Progenitor cell of endocrine pancreas (in vitro differentiated cells): ENCODE measurements around the gene SPRR2A. TPM values are rescaled to one million over a fixed set of nuclear protein-coding genes. Genes with fewer than 3 reads are reported as not detected.
"Not testable (repeated sequence)": the region's sequence is repeated elsewhere in the genome, so short reads cannot be mapped to it uniquely, and the experiment has no call there.

Experiments
- DNase-seq: peaks from one replicate; pipeline ENCODE4 v3.0.0; 2021; ENCODE audit warnings: low spot score; ENCODE audit not compliant: unreplicated experiment
- H3K27ac Mint-ChIP-seq: 2 replicates; pipeline ENCODE4 v1.8.0; 2021; ENCODE audit warnings: mild to moderate bottlenecking, moderate library complexity, mixed read lengths
- H3K27me3 Mint-ChIP-seq: 2 replicates; pipeline ENCODE4 v1.8.0; 2021; ENCODE audit warnings: mixed read lengths
- H3K36me3 Mint-ChIP-seq: 2 replicates; pipeline ENCODE4 v1.8.0; 2022; ENCODE audit warnings: mixed read lengths; ENCODE audit not compliant: insufficient read depth
- H3K4me1 Mint-ChIP-seq: 2 replicates; pipeline ENCODE4 v1.8.0; 2021; ENCODE audit warnings: low read depth, mixed read lengths
- H3K4me3 Mint-ChIP-seq: 2 replicates; pipeline ENCODE4 v1.8.0; 2021; ENCODE audit warnings: low read depth, mild to moderate bottlenecking, moderate library complexity, mixed read lengths
- H3K9me3 Mint-ChIP-seq: 2 replicates; pipeline ENCODE4 v1.8.0; 2021; ENCODE audit warnings: low read depth, mixed read lengths
- total RNA-seq: library from RNA; stranded (reverse); gene quantifications from 2 replicates; pipeline ENCODE4 v1.2.1, GENCODE V29; 2021
- TF ChIP-seq, protein P1 (sequence below): fragments of 200-600 bp; sonication (generic); IDR thresholded peaks from one replicate; pipeline ENCODE4 v1.5.0; 2021; ENCODE audit warnings: antibody characterized with exemption, mild to moderate bottlenecking; ENCODE audit not compliant: unreplicated experiment

Gene SPRR2A
- total RNA-seq, 1 donor from 2014 or later: not detected

DNA sequence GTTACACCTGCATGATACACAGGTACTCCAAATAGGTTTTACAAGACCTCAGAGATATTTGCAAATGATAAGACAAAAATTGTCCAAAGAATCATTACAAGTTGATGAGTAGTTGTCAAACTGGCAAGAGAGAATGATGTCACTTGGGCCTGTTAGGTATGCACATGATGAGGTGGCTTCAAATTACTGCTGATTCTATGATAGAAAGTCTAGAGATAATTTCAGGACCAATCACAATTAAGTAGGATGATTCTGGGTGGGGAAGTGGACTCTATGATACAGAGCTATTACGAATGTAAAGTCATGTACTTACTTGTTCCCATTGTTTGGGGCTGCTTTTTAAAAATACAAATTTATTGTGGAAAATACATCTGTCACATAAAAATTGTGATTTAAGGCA is 31.5 kb downstream of the SPRR2A start:
- no peaks in the 10 kb centered on the region for H3K36me3 Mint-ChIP-seq
- H3K4me3 Mint-ChIP-seq: no peak overlapping the region
- no peak for DNase-seq
- H3K4me1 Mint-ChIP-seq: peaks cover 11% of the 10 kb centered on the region
- H3K27ac Mint-ChIP-seq: no peak overlapping the region
- H3K9me3 Mint-ChIP-seq: no peaks in the 10 kb centered on the region
- no peaks in the 10 kb centered on the region for H3K27me3 Mint-ChIP-seq
- TF ChIP-seq, protein P1, sequence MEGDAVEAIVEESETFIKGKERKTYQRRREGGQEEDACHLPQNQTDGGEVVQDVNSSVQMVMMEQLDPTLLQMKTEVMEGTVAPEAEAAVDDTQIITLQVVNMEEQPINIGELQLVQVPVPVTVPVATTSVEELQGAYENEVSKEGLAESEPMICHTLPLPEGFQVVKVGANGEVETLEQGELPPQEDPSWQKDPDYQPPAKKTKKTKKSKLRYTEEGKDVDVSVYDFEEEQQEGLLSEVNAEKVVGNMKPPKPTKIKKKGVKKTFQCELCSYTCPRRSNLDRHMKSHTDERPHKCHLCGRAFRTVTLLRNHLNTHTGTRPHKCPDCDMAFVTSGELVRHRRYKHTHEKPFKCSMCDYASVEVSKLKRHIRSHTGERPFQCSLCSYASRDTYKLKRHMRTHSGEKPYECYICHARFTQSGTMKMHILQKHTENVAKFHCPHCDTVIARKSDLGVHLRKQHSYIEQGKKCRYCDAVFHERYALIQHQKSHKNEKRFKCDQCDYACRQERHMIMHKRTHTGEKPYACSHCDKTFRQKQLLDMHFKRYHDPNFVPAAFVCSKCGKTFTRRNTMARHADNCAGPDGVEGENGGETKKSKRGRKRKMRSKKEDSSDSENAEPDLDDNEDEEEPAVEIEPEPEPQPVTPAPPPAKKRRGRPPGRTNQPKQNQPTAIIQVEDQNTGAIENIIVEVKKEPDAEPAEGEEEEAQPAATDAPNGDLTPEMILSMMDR: no peak

GRCh38 chr1:153024413-153024812 is 32.9 kb downstream of the SPRR2A start:
- peaks cover 13% of the 10 kb centered on the region for H3K4me1 Mint-ChIP-seq

DNA sequence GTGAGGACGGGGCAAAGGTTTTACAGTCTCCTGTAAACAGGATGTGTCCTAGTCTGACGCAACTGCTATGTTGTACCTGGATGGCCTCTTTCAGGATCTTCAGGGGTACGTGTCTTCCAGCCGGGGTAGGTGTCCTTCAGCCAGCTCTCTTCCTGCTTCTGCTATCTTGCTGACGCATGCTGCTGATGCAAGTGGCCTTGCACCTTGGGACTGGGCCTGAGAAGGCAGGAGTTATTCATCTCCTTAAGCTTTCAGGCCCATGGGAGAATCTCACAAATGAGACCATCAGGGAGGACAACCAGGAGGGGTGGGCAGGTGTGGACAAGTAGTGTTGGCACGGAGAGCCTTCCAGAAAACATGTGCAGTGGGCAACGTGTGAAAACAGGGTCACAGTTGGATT is 34.2 kb downstream of the SPRR2A start:
- Mint-ChIP-seq H3K9me3 (no peaks in the 10 kb centered on the region), H3K36me3 (no peaks in the 10 kb centered on the region), H3K4me1 (peaks cover 13% of the 10 kb centered on the region), H3K27me3 (no peaks in the 10 kb centered on the region), H3K4me3 (no peak overlapping the region), H3K27ac (no peak overlapping the region)
- TF ChIP-seq, protein P1: no peak
- DNase-seq: no peak

More at GRCh38 chr1:153024413-153024812, 32.9 kb downstream of the SPRR2A start:
- Mint-ChIP-seq H3K36me3 (no peaks in the 10 kb centered on the region), H3K27ac (no peak overlapping the region), H3K9me3 (no peaks in the 10 kb centered on the region), H3K27me3 (no peaks in the 10 kb centered on the region), H3K4me3 (no peak overlapping the region)
- no peak for DNase-seq
- TF ChIP-seq, protein P1: no peak

DNA sequence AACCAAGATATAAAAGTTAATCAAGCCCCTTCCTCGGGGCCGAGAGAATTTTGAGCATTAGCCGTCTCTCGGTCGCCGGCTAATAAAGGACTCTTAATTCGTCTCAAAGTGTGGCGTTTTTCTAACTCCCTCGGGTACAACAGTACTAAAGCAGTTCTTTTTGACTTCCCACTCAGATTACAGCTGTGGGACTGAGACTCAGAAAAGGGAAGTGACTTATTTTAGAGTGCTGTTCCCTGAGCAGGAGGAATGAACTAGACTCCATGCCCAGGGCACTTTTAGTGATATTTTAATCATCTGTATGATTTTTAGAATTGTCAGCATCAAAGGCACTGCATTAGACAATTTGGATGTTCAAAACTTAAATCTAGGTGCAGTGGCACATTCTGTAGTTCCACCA is 35.0 kb downstream of the SPRR2A start:
- not testable (repeated sequence) for H3K36me3 Mint-ChIP-seq, H3K27ac Mint-ChIP-seq, DNase-seq, H3K4me3 Mint-ChIP-seq, H3K27me3 Mint-ChIP-seq, H3K9me3 Mint-ChIP-seq
- peaks cover 13% of the 10 kb centered on the region for H3K4me1 Mint-ChIP-seq

- H3K4me1 Mint-ChIP-seq: peaks cover 13% of the 10 kb centered on the region
- H3K36me3 Mint-ChIP-seq, DNase-seq, H3K4me3 Mint-ChIP-seq, H3K9me3 Mint-ChIP-seq, H3K27ac Mint-ChIP-seq, H3K27me3 Mint-ChIP-seq: not testable (repeated sequence)
These were observed 35.5 kb downstream of the SPRR2A start for GRCh38 chr1:153021829-153022228.

- not testable (repeated sequence) for H3K4me3 Mint-ChIP-seq, H3K36me3 Mint-ChIP-seq, H3K9me3 Mint-ChIP-seq, DNase-seq, H3K27ac Mint-ChIP-seq, H3K27me3 Mint-ChIP-seq, H3K4me1 Mint-ChIP-seq
These were observed 46.0 kb downstream of the SPRR2A start for GRCh38 chr1:153011235-153011758.

Other genes starting within 250 kb of the SPRR2A start
- gene LCE1B, start 245.5 kb downstream of the SPRR2A start, total RNA-seq: not detected in 2 replicates
- gene LCE1A, start 230.0 kb downstream of the SPRR2A start, total RNA-seq: not detected in 2 replicates
- gene LCE6A, start 214.7 kb downstream of the SPRR2A start, total RNA-seq: not detected in 2 replicates
- not detected in 2 replicates for gene LCE7A, start 197.5 kb downstream of the SPRR2A start, total RNA-seq
- not detected in 2 replicates for gene SMCP, start 179.2 kb downstream of the SPRR2A start, total RNA-seq
- gene IVL, start 149.0 kb downstream of the SPRR2A start, total RNA-seq: not detected in 2 replicates
- not detected in 2 replicates for gene SPRR5, start 110.3 kb downstream of the SPRR2A start, total RNA-seq
- not detected in 2 replicates for gene SPRR4, start 86.9 kb downstream of the SPRR2A start, total RNA-seq
- not detected in 2 replicates for gene SPRR1A, start 73.4 kb downstream of the SPRR2A start, total RNA-seq
- not detected in 2 replicates for gene SPRR3, start 55.8 kb downstream of the SPRR2A start, total RNA-seq
- gene SPRR1B, start 26.3 kb downstream of the SPRR2A start, total RNA-seq: not detected in 2 replicates
- gene SPRR2D, start 16.4 kb downstream of the SPRR2A start, total RNA-seq: not detected in 2 replicates
- gene SPRR2B, start 14.1 kb upstream of the SPRR2A start, total RNA-seq: not detected in 2 replicates
- gene SPRR2E, start 37.0 kb upstream of the SPRR2A start, total RNA-seq: not detected in 2 replicates
- gene SPRR2F, start 56.0 kb upstream of the SPRR2A start, total RNA-seq: 1.7 and 4.0 TPM in 2 replicates
- not detected in 2 replicates for gene SPRR2G, start 93.4 kb upstream of the SPRR2A start, total RNA-seq
- gene LELP1, start 145.9 kb upstream of the SPRR2A start, total RNA-seq: not detected in 2 replicates
- gene PRR9, start 160.1 kb upstream of the SPRR2A start, total RNA-seq: not detected in 2 replicates
- gene LORICRIN, start 202.2 kb upstream of the SPRR2A start, total RNA-seq: not detected in 2 replicates